Breast epithelium (tissue), 3 donors: ENCODE data around the gene CSTB.

Experiments
- POLR2A ChIP-seq: fragments of 450-650 bp; IDR thresholded peaks from one replicate; pipeline ENCODE4 v1.6.1; 2016; ENCODE audit warnings: antibody characterized with exemption, mild to moderate bottlenecking, moderate library complexity
- POLR2AphosphoS5 ChIP-seq, 3 donors: sonication (generic); formaldehyde crosslinking; IDR thresholded peaks; one replicate each; pipeline ENCODE4 v1.6.1; 2017; ENCODE audit warnings: antibody characterized with exemption in 3 of 3
- TF ChIP-seq, protein P1 (sequence below), 3 donors: fragments of 450-650 bp; IDR thresholded peaks; one replicate each; pipeline ENCODE4 v1.5.1; 2016 to 2017; ENCODE audit warnings: antibody characterized with exemption in 3 of 3, mild to moderate bottlenecking in 3 of 3, moderate library complexity in 3 of 3

DNA sequence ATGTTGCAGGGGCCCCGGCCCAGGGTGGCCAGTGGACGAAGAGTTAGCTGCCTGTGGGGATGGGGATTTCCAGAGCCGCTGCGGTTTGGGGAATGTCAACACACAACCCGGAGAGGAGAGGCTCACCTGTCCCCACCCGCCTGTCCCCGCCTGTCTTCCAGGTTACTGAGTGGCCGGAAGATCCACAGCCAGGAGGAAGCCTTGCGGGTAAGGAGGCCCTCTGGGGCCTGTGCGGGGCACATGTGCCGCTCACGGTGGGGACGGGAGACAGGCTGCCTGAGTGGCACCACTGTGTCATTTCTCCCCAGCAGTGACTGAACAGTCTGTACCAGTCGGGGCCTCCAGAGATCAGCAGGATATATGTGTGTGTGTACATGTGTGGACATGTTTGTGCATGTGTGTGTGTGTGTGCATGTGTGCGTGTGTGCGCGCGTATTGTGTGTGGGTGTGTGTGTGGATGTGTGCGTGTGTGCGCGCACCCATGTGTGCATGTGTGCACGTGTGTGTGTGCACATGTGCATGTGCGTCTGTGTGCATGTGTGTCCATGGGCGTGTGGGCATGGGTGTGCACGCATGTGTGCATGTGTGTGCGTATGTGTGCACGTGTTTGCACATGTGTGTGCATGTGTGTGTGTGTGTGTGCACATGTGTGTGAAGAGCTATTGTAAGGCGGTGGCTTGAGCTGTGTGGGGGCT, 25.6 kb downstream of the CSTB start:
- TF ChIP-seq, protein P1, sequence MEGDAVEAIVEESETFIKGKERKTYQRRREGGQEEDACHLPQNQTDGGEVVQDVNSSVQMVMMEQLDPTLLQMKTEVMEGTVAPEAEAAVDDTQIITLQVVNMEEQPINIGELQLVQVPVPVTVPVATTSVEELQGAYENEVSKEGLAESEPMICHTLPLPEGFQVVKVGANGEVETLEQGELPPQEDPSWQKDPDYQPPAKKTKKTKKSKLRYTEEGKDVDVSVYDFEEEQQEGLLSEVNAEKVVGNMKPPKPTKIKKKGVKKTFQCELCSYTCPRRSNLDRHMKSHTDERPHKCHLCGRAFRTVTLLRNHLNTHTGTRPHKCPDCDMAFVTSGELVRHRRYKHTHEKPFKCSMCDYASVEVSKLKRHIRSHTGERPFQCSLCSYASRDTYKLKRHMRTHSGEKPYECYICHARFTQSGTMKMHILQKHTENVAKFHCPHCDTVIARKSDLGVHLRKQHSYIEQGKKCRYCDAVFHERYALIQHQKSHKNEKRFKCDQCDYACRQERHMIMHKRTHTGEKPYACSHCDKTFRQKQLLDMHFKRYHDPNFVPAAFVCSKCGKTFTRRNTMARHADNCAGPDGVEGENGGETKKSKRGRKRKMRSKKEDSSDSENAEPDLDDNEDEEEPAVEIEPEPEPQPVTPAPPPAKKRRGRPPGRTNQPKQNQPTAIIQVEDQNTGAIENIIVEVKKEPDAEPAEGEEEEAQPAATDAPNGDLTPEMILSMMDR (IDR thresholded peaks at IDR 0.05) = no peak
- no peak for TF ChIP-seq POLR2A
- no peak for TF ChIP-seq POLR2AphosphoS5 (IDR thresholded peaks at IDR 0.05)
